CD4-positive, alpha-beta T cell treated with Interferon gamma for 1 hour (primary cell): ENCODE measurements around the gene RPL36AL.
A peak's percentile ranks its signal among the peaks of the same experiment; 100 is the strongest.
"Not testable (repeated sequence)": the region's sequence is repeated elsewhere in the genome, so short reads cannot be mapped to it uniquely, and the experiment has no call there.

Experiments
- DNase-seq: peaks from one replicate; pipeline ENCODE4 v3.0.0-alpha.2; 2020

The RPL36AL gene

DNA sequence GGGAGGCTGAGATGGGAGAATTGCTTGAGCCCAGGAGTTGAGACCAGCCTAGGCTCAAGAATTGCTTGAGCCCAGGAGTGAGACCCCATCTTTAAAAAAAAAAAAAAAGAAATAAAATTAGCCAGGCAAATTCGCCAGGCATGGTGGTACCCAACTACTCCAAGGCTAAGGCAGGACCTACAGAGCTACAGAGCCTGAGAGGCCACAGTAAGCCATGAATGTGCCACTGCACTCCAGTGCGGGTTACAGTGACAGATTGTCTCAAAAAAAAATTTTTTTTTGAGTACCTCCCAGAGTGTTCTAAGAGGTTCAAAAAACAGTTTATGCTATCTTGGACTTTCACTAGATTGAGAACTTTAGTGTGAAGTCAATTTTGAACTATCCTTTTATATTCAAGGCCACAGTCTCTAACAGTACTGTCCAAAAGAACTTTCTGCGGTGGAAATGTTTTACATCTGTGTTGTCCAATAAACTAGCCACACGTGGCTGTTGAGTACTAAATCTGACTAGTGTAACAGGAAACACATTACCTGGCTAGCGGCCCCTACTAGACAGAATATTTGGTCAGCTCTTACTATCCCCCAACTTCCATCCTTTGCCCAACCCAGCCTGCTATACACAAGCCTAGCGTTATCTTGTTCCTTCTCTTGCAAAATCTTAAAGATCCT is 2.4 kb downstream of the RPL36AL start:
- no peak for DNase-seq

DNA sequence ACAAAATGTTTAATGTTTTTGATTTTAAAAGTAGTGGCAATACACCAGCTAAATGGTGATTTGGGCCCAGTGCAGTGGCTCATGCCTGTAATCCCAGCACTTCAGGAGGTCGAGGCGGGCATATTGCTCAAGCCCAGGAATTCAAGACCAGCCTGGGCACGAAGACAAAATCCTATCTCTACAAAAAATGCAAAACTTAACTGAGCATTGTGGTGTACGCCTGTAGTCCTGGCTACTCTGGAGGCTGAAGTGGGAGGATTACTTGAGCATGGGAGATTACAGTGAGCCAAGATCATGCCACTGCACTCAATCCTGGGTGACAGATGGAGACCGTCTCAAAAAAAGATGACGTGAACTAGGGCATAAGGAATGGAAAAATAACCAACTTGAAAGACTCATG is 4.7 kb downstream of the RPL36AL start:
- no peak for DNase-seq

DNA sequence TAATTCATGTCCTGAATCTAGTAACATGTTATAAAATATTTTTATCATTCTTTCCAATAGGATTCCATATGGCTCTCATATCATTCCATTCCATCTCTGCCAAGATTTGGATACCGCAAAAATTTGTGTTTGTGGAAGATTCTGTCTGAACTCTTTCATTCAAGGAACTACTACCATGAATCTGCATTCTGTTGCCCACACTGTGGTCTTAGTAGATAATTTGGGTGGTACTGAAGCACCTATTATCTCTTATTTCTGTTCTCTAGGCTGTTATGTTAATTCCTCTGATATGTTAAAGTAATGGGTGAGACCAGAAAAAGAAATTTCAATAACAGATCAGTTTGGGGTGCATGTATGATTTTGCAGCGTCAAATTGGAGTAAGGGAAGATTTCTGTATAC is 6.2 kb downstream of the RPL36AL start:
- no peak for DNase-seq

DNA sequence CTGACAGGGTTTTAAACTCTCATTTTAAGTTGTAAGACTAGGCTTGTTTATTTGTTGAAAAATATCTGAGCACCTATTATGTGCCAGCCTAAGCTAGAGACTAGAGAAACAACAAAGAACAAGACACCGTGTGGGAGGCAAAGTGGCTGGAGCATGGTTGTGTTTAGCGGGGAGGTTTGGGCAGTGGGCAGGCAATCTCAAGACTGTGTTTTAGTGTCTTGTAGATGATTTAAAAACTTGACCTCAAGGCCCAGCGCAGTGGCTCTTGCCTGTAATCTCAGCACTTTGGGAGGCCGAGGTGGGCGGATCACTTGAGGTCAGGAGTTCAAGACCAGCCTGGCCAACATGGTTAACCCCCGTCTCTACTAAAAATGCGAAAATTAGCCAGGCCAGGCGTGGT is 7.8 kb downstream of the RPL36AL start:
- DNase-seq, result no peak

DNA sequence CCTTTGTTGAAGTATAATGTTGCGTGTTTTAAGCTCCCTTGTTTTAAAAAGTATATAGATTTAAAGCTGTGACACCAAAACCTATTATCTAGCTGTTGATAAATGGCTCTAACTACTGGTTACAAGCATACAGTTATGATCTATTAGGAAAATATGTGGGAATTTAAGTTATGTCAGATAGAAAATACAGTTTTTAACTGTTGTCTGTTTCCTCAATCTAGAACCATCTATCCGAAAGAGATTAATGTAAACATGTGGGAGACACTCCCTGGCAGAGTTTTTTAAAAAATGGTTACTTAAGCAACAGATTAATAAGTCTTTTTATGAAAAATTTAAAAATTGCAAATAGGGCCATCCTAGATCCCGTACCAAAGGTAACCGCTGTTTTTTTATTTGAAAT is 8.2 kb downstream of the RPL36AL start:
- DNase-seq, result no peak

DNA sequence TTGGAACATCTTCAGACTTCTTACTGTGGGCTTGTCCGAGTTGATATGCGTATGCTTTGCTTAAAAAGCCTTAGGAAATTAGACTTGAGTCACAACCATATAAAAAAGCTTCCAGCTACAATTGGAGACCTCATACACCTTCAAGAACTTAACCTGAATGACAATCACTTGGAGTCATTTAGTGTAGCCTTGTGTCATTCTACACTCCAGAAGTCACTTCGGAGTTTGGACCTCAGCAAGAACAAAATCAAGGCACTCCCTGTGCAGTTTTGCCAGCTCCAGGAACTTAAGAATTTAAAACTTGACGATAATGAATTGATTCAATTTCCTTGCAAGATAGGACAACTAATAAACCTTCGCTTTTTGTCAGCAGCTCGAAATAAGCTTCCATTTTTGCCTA is 12.8 kb downstream of the RPL36AL start:
- no peak for DNase-seq

DNA sequence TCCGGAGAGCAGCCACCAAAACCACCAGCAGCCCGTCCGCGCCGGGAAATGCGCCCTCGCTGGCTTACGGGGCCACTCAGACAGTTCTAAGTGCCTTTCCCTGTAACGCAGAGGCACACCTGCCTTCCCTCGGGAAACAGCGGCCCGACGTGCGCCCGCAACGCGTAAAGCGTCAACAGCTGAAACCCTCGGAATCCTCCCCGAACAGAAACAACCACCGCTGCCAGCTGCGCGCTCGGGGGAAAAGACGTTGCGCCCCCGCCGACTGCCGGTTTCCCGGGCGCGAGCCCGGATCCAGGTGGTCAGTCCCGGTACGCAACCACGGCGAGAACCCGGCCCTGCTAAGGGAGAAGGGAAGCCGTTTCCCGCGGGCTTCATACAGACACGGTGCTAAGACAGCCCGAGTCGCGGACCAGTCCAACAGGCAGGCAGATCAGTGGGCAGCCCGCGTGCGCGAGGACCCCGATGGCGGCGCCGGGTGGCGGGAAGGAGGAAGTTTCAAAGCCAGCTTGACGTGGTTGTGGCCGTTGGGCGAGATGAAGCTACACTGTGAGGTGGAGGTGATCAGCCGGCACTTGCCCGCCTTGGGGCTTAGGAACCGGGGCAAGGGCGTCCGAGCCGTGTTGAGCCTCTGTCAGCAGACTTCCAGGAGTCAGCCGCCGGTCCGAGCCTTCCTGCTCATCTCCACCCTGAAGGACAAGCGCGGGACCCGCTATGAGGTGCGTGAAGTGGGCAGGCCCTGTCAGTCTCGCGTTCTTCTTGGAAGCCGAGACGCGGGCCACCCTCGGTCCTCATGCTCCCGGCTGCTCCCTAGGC is 21.7 kb downstream of the RPL36AL start, which contains the start of gene LRR1:
LRR1 (plus strand) TSS at position 456 of the 816 bp plus-strand sequence; CDS start at position 537, 81 bp downstream.
- peak; percentile 82 for DNase-seq

DNA sequence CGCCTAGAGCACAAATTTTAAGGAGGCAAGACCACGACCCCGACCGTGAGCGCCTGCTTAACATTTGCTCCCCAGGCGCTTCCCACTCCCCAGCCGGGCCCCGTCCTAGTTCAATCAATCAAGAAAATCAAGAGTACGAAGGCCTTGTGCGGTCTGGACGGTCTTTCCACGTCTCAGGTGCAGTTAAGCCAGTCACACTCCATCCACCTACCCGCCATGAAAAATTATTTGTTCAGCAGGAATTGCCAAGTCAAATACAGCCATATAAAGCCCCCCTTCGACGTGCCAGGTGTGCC is 22.3 kb downstream of the RPL36AL start:
- DNase-seq, result no peak

DNA sequence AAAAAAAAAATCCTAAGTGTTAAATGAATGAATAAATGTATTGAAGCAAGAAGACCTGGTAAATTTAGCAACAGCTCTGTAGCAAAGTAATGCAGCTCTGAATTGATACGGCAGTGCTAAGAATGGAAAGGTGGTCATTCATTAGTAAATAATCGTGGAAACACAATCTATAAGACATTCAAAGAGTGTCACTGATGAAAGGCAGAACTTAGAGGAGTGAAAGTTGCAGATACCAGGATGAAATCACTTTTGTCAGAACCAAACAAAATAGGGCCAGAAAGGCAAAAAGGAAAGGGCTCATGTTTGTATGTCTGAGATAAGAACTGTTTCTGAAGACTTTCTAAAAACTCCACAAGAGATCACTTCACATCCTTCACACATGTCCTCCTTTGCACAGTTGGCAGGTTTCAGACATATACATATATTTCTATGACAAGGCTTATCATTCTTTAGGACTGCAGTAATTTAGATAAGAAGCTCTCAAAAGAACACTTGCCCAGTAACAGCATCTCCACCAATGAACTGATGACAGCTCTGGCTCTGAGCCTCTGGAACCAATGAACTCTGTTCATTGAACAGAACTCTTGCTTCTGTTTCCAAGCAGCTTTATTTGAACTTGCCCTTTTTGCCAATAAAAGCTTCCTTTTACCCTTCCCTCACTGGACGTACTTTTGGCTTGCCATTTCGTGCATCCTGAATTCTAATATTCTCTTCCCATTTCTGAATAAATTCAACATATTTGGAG is 25.9 kb downstream of the RPL36AL start:
- DNase-seq, result no peak

DNA sequence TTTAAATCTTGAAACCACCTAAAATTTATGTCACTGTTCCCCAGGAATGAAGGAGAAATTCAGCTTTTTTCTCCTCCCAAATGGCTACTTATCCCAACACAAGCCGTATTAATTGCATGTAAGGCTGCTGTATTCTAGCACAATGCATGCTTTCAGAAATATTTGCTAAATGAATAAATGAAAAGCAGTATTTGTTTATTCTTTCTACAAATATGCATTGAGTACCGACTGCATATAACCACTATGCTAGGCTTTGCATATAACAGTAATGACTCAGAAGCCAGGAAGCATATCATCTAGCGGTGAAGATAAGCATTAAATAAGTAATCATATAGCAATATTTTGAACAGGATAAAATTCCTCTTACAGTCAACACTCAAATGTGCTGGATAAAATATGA is 27.4 kb downstream of the RPL36AL start:
- DNase-seq, result no peak

DNA sequence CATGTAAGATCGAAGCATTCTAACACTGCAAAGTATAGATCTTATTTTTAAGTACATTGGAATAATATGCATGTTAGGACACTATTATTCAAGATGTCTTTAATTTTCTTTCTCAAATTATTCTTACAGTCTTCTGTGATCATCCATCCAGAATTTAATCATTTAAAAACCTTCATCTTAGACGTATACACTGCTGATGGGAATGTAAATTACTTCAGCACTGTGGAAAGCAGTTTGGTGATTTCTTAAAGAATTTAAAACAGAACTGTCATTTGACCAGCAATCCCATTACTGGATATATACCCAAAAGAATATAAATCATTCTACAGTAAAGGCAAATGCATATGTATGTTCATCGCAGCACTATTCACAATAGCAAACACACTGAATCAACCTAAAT is 31.0 kb downstream of the RPL36AL start:
- DNase-seq, result no peak

DNA sequence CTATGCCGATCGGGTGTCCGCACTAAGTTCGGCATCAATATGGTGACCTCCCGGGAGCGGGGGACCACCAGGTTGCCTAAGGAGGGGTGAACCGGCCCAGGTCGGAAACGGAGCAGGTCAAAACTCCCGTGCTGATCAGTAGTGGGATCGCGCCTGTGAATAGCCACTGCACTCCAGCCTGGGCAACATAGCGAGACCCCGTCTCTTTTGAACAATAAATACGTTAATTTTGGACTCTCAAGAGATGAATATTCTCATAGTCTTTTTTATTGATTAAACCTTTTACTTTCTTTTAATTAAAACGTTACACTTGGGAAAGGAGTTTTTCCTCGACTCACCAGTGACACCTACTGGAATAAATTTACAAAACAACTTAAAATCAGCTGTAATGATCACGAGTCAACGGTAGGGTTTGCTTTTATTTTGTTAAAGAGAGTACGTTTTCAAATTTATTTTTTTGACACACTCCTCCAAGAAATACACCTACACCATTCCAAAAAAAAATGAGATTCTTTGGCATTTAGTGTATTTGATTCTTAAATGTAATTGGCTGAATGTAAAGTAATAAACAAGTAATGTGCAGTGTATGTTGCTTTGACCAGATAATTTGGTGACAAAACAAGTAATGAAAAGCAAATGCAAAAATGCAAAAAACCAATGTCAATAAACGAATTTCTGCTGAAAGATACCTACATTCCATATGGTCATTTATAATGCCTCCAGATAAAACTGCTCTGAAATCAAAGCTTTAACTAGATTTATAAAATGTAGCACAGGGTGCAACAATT is 33.6 kb downstream of the RPL36AL start:
- DNase-seq, result no peak

DNA sequence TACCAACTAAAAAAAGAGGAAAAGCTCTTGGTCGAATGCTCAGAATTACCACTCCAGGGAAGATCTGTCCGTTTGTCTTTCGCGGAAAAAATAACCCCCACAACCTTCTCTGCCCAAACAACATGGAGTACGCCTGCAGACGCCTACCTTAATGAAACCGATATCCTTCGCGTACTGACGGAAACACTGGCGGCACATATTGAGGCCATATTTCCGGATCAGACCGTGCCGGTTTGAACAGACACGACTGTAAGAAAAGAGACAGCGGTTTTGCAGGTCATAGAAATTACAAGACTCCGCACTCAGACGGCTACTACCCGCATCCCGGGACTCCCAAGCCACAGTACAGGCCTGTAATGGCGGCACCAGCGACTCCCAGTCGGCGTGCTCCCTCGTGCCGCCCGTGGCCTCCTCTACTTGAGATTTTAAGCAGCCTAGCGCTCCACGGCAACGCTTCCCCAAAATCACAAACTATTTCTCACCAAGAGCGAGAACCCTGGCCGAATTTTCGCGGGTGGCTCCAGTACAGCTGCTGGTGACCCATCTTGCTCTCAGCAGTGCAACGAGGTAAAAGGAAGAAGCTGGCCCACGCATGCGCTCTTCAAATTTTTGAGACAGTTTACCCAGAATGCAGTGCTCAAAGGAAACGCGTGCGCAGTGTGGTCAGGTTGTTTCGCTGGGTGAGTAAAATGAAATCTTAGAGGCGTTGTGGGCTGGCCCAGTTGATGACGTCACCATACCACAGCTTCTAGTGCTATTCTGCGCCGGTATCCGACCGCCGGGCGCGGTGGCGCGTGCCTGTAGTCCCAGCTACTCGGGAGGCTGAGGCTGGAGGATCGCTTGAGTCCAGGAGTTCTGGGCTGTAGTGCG is 34.4 kb downstream of the RPL36AL start, which contains the start of gene RPS29:
RPS29 (minus strand) TSS at position 578 of the 870 bp plus-strand sequence; CDS start at position 544, 34 bp downstream.
- peak; percentile 98 for DNase-seq

DNA sequence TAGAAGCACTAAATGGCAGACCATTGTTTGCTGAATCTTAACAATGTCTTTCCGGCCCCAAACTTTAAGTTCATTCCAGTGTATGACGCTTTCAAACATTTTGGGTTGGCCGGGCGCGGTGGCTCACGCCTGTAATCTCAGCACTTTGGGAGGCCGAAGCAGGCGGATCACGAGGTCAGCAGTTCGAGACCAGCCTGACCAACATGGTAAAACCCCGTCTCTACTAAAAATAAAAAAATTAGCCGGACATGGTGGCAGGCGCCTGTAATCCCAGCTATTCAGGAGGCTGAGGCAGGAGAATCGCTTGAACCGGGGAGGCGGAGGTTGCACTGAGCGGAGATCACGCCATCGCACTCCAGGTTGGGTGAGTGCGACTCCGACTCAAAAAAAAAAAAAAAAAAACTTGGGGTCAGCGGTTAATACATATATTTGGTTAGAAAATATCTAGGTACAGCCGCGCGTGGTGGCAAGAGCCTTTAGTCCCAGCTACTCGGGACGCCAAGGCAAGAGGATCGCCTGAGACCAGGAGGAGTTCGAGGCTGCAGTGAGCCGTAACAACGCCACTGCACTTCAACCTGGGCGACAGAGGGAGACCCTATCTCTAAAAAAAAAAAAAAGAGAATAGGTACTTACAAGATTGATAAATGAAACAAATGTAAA is 35.3 kb downstream of the RPL36AL start:
- DNase-seq, result not testable (repeated sequence)

DNA sequence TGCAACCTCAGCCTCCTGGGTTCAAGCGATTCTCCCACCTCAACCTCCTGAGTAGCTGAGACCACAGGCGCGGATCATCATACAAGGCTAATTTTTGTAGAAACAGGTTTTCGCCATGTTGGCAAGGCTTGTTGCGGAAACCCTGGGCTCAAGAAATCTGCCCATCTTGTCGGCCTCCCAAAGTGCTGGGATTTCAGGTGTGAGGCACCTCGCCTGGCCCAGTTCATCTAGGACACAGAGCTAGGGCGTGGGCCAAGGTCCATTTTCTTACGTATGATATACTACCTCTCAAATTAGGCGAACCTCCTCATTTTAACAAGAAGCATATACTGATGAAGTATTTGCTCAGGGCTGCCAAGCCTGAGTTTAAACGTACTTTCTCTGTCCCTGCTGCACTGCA is 36.4 kb downstream of the RPL36AL start:
- no peak for DNase-seq

DNA sequence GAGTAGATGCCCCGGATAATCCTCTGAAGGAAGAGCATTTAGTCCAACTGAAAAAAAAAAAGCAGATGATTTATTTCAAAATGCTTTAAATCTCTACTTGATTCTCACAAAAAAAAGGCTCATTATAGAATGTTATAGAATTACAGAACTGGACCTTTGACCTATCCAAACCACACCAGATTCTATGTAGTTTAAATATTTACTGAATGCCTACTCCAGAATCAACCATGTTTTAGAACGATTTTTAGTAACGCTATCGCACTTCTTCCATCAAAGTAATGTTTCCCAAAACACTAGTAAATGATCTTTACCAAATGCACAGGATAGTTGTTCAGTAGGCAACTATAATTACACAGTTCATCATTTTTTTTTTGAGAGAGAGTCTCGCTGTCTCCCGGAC is 36.8 kb downstream of the RPL36AL start:
- no peak for DNase-seq

DNA sequence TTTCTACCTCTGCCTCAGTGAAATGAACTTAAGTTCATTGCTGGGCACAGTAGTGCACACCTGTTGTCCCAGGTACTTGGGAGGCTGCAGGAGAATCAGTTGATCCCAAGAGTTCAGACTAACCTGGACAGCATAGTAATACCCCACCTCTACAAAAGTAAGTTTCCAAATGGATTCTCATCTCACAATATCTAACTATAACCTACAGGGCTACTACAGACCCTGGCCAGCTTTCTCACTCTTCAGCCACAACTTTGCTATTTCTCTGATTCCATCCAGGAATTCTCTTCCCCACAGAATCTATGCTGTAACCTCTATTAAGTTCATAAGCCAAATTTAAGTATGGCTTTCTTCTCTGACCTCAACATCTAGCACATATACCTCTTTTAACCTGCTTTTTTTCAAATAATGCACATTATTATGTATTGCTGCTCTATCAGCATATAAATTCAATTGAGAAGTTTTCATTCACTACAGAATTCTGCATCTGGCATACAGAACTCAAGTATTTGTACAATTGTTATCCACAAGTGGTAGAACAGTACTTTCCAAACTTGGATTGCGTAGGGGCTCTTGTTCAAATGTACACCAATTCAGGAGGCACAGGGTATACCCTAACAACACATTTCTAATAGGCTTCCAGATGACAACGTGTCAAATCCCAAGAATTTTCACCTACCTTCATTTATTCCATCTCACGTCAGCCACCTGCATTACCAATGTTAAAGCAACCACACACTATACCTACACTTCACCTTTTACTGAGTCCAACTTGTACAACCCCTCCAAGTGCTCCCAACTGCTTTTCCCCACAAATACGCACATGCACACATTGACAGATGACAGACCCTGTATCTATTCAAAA is 38.1 kb downstream of the RPL36AL start:
- no peak for DNase-seq

DNA sequence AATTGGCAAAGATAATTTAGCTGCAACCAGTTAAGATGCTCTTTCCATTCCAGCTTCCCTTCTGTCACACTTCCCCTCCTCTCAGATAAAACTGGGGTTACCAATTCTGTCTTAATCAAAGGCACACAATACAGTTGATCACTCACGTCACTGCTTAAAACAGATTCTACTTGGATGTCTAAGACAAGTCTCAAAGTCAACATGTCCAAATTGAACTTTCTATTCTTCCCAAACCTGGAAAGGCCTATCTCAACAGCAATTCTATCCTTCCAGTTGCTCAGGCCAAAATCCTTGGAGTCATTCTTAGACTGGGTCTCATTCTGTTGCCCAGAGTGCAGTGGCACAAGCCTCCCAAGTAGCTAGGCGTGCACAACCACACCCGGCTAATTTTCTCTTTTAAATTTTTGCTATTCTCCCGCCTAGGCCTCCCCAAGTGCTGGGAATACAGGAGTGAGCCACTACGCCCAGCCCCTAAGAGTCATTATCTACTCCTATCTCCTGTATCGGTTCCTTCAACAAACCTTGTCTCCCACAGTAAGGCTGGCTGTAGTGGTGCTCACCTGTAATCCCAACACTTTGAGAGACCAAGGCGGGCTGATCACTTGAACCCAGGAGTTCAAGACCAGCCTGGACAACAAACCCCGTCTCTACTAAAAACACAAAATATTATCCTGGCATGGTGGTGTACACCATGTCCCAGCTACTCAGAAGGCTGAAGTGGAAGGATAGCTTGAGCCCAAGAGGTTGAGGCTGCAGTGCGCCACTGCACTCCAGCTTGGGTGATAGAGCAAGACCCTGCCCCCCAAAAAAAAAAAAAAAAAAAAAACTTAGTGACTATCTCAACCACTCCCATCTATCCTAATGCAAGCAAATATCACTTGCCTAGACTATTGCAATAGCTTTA is 39.0 kb downstream of the RPL36AL start:
- DNase-seq, result no peak

DNA sequence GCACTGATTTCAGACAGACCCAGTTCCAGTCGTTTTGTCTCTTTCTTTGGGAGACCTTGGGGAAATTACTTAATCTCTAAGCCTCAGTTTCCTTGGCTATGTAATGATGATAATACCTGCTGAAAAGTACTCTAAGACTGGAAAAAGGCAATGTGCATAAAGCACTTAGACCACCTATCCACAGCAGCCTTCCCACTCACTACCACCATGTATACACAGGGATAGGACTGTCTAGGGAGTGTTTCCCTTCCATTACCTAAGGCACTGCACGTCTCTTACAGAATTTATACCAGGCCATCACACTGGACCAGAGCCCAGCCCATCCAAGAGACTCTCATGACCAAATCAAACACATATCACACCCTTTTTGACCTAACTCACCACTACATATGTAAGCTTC is 40.6 kb downstream of the RPL36AL start:
- DNase-seq, result no peak
